Naive B cell (primary cell): ENCODE measurements around the gene MEF2B. TPM values are rescaled to one million over a fixed set of nuclear protein-coding genes. Genes with fewer than 3 reads are reported as not detected.
"Not testable (repeated sequence)": the region's sequence is repeated elsewhere in the genome, so short reads cannot be mapped to it uniquely, and the experiment has no call there.

Source experiments
- ATAC-seq, 2 donors: fragments of 150-1000 bp; cut with Tn5 transposase; 2 replicates each; pipeline ENCODE4 v1.10.0; 2021; ENCODE audit warnings: low read depth in 2 of 2, mild to moderate bottlenecking in 2 of 2, moderate library complexity in 2 of 2
- DNase-seq: peaks from one replicate; pipeline ENCODE4 v3.0.0; 2022
- H3K27ac Mint-ChIP-seq, 6 donors: one replicate each; pipeline ENCODE4 v1.8.0; 2020 to 2022; ENCODE audit warnings: mild to moderate bottlenecking in 6 of 6, mixed read lengths in 6 of 6, moderate library complexity in 5 of 6, inconsistent platforms in 2 of 6
- H3K27me3 Mint-ChIP-seq, 3 donors: one replicate each; pipeline ENCODE4 v1.8.0; 2021 to 2022; ENCODE audit warnings: mixed read lengths in 3 of 3, mild to moderate bottlenecking in 1 of 3
- H3K36me3 Mint-ChIP-seq, 2 donors: one replicate each; pipeline ENCODE4 v1.8.0; 2020 to 2022; ENCODE audit warnings: mixed read lengths in 2 of 2, inconsistent platforms in 1 of 2, mild to moderate bottlenecking in 1 of 2
- H3K4me1 Mint-ChIP-seq, 3 donors: one replicate each; pipeline ENCODE4 v1.8.0; 2020 to 2022; ENCODE audit warnings: mixed read lengths in 3 of 3, inconsistent platforms in 1 of 3, mild to moderate bottlenecking in 1 of 3, moderate library complexity in 1 of 3
- H3K4me3 Mint-ChIP-seq, 8 donors: one replicate each; pipeline ENCODE4 v1.8.0; 2020 to 2022; ENCODE audit warnings: mild to moderate bottlenecking in 8 of 8, mixed read lengths in 8 of 8, moderate library complexity in 8 of 8, inconsistent platforms in 2 of 8
- H3K9me3 Mint-ChIP-seq, 7 donors: one replicate each; pipeline ENCODE4 v1.8.0; 2020 to 2022; ENCODE audit warnings: mixed read lengths in 7 of 7, mild to moderate bottlenecking in 5 of 7, inconsistent platforms in 2 of 7, moderate library complexity in 1 of 7
- polyA plus RNA-seq, 6 donors: library from polyadenylated mRNA; unstranded; fragments of 300-500 nt; fragmentation: Illumina TruSeq; gene quantifications; one replicate each; pipeline ENCODE4 v1.2.3, GENCODE V29; 2021; ENCODE audit warnings: low read depth in 6 of 6

The MEF2B gene
- polyA plus RNA-seq, 6 donors from 2014 or later, result 0.19 to 1.4 (median 0.38) TPM; not detected in 2

DNA sequence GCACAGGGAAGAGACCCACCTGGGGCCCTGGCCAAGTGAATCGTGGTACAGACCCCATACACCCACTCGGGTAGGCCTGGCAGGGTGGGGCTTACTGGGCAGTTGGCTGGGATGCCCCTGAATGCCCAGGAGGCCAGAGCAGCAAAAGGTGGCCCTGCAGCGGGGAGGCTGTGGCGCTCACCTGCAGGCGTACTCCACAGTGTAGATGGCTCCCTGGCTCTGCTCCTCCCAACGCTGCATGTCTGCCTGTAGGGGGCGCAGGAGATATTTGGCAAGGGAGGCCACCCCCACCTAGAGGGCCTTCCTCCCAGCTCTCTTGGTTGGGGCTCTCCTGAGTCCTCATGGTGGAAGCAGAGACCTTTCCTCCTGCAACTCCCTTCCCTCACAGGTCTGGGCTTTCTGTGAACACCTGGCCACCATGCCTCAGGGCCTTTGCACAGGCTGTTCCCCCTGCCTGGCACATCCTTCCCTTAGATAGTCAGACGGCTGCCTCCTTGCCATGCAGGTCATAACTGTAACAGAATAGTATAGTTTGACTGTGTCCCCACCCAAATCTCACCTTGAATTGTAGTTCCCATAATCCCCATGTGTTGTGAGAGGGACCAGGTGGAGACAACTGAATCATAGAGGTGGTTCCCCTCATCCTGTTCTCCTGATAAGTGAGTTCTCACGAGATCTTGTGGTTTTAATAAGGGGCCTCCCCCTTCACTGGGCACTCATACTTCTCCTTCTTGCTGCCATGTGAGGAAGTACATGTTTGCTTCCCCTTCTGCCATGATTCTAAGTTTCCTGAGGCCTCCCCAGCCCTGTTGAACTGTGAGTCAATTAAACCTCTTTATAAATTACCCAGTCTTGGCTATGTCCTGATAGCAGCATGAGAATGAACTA lies 16.0 kb upstream of the MEF2B start:
- DNase-seq (no peak), ATAC-seq (peak; percentile 52 to 71)
- Mint-ChIP-seq H3K4me3 (peak overlapping the region in 3 of 8 donors; percentile 41 to 80 (median 54)), H3K36me3 (peaks cover 14 to 19% of the 10 kb centered on the region in 2 donors), H3K9me3 (peaks cover 0 to 6% (median 3%) of the 10 kb centered on the region in 7 donors), H3K27me3 (no peaks in the 10 kb centered on the region), H3K4me1 (peaks cover 24 to 44% (median 34%) of the 10 kb centered on the region in 3 donors), H3K27ac (peak overlapping the region in 2 of 6 donors; percentile 36 to 80)

DNA sequence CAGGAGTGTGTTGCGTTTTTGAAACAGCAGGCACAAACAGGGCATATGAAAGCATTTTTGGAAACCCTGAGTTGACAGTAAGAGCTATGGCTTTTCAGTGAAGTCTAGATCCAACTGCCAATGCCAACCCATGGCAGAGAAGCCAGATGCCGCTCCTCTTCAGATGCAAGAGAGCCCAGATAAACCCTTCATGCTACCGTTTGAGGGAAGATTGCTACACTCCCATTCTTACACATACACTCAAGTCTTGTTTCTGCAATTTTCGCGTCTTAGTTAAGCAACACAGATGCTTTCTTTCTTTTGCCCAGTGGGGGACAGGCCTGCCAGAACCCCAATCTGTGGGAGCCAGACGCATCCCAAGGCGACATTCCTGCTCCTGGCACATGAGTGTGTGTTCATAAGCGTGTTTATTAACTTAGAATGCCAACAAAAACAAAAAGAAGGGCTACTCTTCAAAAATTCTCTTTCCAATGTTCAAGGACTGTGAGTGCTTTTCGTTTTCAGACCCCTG lies 11.5 kb upstream of the MEF2B start:
- Mint-ChIP-seq H3K9me3 (peaks cover 0 to 6% (median 0%) of the 10 kb centered on the region in 7 donors), H3K27ac (no peak overlapping the region), H3K4me1 (peaks cover 5 to 10% (median 9%) of the 10 kb centered on the region in 3 donors), H3K36me3 (peaks cover 10 to 22% of the 10 kb centered on the region in 2 donors), H3K4me3 (peak overlapping the region in 1 of 8 donors; percentile 6), H3K27me3 (no peaks in the 10 kb centered on the region)
- no peak for DNase-seq
- no peak for ATAC-seq

DNA sequence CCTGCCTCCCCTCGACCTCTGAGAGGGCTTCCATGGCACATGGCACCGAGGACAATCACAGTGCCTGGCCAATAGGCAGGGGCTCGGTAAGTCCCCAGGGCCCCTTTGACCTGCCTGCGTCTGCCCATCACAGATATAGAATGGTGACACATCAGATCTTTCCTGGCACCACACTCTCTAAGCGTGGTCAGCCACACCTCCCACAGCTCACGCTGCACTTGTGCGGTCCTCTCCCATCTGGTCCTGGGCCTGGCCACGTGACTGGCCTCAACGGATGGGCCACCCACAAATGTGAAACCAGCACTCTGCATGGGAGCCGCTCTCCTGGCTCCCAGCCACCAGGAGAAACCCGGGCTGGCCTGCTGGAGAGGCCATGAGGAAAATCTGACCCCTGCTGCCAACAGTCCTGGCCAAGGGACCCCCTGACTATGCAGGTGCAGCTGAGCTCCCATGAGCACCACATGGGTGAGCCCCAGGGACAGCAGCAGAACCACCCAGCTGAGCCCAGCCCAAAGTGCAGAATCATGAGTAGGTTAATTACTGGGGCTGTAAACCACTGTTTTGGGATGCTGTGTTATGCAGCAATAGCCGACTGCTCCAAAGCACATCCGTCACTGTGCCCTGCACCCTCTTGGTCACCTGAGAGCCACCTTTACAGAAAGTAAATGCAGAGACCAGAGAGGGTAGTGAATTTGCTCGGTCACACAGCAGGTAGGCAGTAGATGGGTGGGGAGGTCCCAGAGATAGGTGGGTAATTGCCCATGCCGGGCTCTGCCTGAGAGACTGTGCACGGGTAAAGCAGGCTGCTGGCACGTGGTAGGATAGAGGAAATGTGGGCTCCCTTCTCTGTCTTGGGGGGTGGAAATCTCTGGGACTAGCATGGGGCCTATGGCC lies 9.7 kb upstream of the MEF2B start:
- no peak for ATAC-seq
- peak overlapping the region in 1 of 6 donors; percentile 62 for H3K27ac Mint-ChIP-seq
- DNase-seq, result no peak
- H3K27me3 Mint-ChIP-seq, result no peaks in the 10 kb centered on the region
- peaks cover 4 to 15% of the 10 kb centered on the region in 2 donors for H3K36me3 Mint-ChIP-seq
- peaks cover 4 to 5% (median 4%) of the 10 kb centered on the region in 3 donors for H3K4me1 Mint-ChIP-seq
- H3K4me3 Mint-ChIP-seq, result no peak overlapping the region
- H3K9me3 Mint-ChIP-seq, result no peaks in the 10 kb centered on the region

DNA sequence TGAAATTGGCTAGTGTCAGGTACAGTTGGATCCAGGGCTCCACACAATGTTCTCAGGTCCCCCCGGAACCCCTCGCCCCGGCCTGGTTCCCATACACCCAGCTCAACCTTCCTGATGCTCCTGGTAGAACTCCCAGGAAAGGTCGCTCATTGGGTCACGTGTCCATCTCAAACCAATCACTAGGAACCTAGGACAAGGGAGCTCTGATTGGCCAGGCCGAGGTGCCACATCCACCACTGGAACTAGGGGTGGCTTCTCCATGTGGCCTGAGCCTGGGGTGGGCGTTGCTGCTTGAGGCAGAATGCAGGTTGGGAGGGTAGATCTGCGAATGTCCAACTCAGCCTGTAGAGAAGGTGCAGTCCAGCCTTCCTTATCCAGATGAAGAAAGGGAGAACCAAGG lies 6.9 kb upstream of the MEF2B start:
- no peaks in the 10 kb centered on the region for H3K27me3 Mint-ChIP-seq
- H3K4me3 Mint-ChIP-seq, result peak overlapping the region in 1 of 8 donors; percentile 72
- H3K4me1 Mint-ChIP-seq, result peaks cover 4 to 8% (median 4%) of the 10 kb centered on the region in 3 donors
- H3K27ac Mint-ChIP-seq, result peak overlapping the region in 2 of 6 donors; percentile 52 to 66
- ATAC-seq (no peak), DNase-seq (no peak)
- H3K9me3 Mint-ChIP-seq, result no peaks in the 10 kb centered on the region
- H3K36me3 Mint-ChIP-seq, result peaks cover under 1 to 9% of the 10 kb centered on the region in 2 donors

DNA sequence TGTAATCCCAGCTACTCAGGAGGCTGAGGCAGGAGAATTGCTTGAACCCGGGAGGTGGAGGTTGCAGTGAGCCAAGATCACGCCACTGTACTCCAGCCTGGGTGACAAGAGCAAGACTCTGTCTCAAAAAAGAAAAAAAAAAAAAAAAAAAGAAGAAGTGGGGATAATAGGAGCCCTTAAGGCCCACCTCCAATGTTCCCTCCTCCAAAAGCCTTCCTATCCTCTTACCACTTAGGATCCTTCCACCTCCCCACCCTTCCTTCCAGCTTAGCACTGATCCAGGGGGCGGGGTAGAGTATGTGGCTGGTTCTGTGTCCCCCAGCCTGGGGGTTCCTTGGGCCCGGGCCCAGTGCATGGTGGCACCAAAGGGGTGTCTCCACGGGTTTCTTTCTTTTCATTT lies 3.2 kb upstream of the MEF2B start:
- Mint-ChIP-seq H3K27ac (peak overlapping the region in 1 of 6 donors; percentile 49), H3K4me1 (peaks cover 21 to 27% (median 22%) of the 10 kb centered on the region in 3 donors), H3K27me3 (peaks cover 0 to 12% (median 0%) of the 10 kb centered on the region in 3 donors)
- DNase-seq, H3K4me3 Mint-ChIP-seq, ATAC-seq, H3K36me3 Mint-ChIP-seq, H3K9me3 Mint-ChIP-seq: not testable (repeated sequence)

DNA sequence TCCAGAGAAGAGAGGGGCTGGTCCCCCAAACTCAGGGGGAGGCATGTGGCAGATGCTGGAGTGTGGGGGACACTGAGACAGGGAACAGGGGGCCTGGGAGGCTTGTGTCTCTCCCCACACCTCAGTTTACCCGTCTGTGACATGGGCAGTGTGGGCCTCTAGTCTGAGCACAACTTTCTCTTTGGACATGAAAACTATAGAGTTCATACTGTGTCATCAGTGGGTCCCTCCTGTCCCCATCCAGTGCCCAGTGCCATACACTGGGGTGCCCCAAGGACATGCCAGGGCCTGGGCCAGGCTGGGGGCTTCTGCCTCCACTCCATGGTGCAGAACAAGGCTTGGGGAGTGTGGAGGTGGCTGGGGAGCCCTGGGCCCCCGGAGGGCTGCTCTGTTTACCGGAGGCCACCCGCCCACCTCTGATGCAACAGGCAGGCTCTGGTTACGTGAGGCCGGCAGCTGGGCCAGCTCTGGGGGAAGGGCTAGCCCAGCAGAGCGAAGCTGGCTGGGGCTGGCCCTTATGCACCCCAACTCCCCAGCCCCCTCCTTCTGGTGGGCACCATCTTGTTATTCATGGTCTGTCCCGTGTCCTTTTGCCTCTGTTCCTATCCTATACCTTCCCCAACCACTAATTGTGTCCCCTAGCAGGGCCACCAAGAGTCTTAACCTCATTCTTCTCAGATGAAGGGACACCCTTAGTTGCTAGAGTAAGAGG lies 1.9 kb upstream of the MEF2B start:
- DNase-seq, result no peak
- Mint-ChIP-seq H3K27ac (no peak overlapping the region), H3K4me1 (peaks cover 21 to 27% (median 22%) of the 10 kb centered on the region in 3 donors), H3K36me3 (no peaks in the 10 kb centered on the region), H3K9me3 (no peaks in the 10 kb centered on the region), H3K4me3 (peak overlapping the region in 1 of 8 donors; percentile 40), H3K27me3 (peaks cover 0 to 12% (median 0%) of the 10 kb centered on the region in 3 donors)
- no peak for ATAC-seq

DNA sequence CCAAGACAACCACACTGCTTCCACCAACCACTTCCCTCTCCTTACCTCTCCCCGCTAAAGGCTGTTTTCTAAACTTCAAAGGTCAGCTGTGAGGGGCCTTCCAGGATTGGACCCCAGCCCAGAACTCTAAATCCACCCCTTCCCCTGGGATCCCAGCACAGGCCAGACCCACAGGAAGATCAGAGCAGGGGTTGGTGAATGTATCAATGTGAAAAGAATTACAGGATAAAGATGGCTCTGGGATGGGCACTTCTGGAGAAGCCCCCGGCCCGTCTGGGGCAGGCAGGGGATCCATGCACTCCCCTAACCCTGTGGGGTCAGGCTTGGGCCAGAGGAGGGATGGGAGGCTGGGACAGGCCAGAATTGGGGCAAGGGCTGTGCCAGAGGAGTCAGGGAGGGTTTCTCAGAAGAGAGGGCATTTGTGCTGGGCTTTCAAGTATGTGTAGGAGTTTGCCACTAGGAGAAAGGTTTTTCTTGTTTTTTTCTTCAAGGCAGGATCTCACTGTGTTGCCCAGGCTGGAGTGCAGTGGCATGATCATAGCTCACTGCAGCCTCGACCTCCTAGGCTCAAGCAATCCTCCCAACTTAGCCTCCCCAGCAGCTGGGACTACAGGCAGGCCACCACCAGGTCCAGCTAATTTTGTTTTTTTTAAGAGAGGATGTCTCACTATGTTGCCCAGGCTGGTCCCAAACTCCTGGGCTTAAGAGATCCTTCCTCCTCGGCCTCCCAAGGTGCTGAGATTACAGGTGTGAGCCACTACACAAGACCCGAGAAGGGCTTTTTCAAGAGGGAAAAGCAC lies 1.0 kb upstream of the MEF2B start:
- Mint-ChIP-seq H3K4me3 (peak overlapping the region; percentile 21 to 91 (median 77)), H3K9me3 (no peaks in the 10 kb centered on the region), H3K4me1 (peaks cover 21 to 27% (median 22%) of the 10 kb centered on the region in 3 donors), H3K27me3 (peaks cover 0 to 12% (median 0%) of the 10 kb centered on the region in 3 donors), H3K27ac (peak overlapping the region in 3 of 6 donors; percentile 62 to 86 (median 83)), H3K36me3 (no peaks in the 10 kb centered on the region)
- ATAC-seq (no peak), DNase-seq (no peak)

DNA sequence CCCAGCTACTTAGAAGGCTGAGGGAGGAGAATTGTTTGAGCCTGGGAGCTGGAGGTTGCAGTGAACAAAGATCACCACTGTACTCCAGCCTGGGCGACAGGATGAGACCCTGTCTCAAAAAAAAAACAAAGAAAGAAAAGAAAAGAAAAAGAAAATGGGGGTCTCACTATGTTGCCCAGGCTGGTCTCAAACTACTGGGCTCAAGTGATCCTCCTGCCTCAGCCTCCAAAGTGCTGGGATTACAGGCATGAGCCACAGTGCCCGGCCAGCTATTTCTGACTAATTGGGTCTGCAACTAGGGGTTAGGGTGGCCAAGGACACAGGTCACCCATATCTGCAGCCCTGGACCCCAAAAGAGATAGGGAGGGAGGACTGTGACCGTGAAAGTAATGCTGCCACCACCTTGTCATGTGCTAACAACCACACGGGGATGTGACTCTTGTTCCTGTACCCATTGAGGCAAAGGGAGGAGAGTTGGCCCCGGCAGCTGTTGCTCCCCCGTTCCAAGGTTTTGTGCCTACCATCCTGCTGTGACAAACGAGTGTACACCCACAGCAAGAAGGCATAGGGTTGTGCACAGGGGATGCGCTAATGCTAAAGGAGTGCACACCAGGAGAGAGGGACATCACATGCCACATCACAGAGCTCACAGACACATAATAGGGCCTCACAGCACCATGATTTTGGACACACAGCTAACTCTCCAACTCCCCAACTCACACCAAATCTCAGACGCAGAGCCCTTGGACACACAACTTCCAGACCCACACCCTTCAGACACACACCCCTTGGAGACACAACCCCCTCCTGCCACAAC lies 619 bp downstream of the MEF2B start:
- Mint-ChIP-seq H3K4me1 (peaks cover 18 to 29% (median 26%) of the 10 kb centered on the region in 3 donors), H3K27me3 (peaks cover 0 to 12% (median 0%) of the 10 kb centered on the region in 3 donors), H3K4me3 (peak overlapping the region; percentile 21 to 91 (median 82)), H3K27ac (peak overlapping the region in 3 of 6 donors; percentile 58 to 84 (median 65)), H3K9me3 (no peaks in the 10 kb centered on the region), H3K36me3 (no peaks in the 10 kb centered on the region)
- DNase-seq (no peak), ATAC-seq (peak in 1 of 2 donors; percentile 7)

DNA sequence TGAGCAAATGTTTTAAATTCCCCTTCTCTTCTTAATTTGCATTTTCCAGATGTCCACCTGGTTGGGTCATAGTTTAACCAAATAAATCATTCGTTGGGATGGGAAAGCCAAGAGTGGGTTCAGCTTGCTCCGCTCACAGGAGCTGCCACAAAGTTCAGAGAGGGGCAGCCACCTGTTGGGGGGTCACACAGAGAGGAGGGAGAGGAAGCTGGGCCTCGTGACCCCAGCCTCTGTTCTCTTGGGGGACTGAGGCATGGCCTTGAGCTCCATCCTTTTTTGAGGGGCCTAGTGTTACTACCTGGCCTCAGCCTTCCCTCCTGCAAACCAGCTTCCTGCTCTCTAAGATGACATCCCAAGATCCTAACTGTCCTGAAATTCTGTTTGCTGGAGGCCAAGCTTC lies 2.5 kb downstream of the MEF2B start:
- Mint-ChIP-seq H3K4me3 (no peak overlapping the region), H3K36me3 (no peaks in the 10 kb centered on the region), H3K9me3 (no peaks in the 10 kb centered on the region), H3K4me1 (peaks cover 21 to 30% (median 29%) of the 10 kb centered on the region in 3 donors), H3K27me3 (peaks cover 0 to 12% (median 0%) of the 10 kb centered on the region in 3 donors), H3K27ac (peak overlapping the region in 1 of 6 donors; percentile 49)
- ATAC-seq, result no peak
- DNase-seq, result no peak

DNA sequence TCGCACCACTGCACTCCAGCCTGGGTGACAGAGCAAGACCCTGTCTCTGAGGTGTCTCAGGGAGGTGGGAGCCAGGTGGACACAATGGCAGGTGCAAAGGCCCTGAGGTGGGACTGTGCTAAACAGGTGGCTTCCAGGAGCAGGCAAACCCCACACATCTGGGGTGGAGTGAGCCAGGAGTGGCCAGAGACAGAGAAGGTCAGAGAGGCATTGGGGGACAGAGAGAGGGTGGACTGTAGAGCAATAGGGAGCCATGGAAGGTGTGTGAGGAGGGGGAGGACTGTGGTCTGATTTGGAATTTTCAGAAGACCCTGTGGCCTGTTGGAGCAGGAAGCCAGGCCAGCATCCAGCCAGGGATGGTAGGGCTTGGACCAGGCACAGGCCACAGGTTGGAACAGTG lies 4.7 kb downstream of the MEF2B start:
- Mint-ChIP-seq H3K27me3 (peaks cover 0 to 4% (median 0%) of the 10 kb centered on the region in 3 donors), H3K9me3 (peaks cover 0 to 1% (median 0%) of the 10 kb centered on the region in 7 donors), H3K4me1 (peaks cover 24 to 39% (median 30%) of the 10 kb centered on the region in 3 donors), H3K4me3 (no peak overlapping the region), H3K36me3 (no peaks in the 10 kb centered on the region), H3K27ac (peak overlapping the region in 1 of 6 donors; percentile 57)
- DNase-seq (no peak), ATAC-seq (no peak)

DNA sequence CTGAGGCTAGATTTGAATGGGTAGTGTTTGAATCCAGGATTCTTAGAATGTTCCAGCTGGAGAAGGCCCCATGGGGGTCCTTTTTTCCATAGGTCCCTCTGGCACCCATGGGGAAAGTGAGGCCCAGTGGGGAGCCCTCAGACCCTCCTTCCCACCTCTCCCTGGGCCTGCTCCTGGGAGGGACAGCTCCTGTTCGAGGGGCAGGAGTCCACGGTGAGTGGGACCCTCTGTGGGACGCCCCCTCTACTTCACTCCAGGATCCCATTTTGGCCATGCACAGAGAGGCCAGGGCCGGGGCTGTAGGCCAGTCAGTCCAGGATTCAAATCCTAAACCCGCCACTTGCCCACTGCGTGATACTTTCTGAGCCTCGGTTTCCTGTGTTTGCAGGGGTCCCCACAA lies 7.6 kb downstream of the MEF2B start:
- Mint-ChIP-seq H3K27me3 (no peaks in the 10 kb centered on the region), H3K27ac (peak overlapping the region in 5 of 6 donors; percentile 27 to 69 (median 47)), H3K4me3 (no peak overlapping the region), H3K36me3 (no peaks in the 10 kb centered on the region), H3K9me3 (peaks cover 0 to 1% (median 0%) of the 10 kb centered on the region in 7 donors), H3K4me1 (peaks cover 22 to 32% (median 30%) of the 10 kb centered on the region in 3 donors)
- no peak for ATAC-seq
- DNase-seq, result no peak
